Nephron (organoid): ENCODE data around the gene ARID5B.

Experiments
- H3K27ac Mint-ChIP-seq, 3 experiments: 2 replicates each; pipeline ENCODE4 v1.8.0; 2020; ENCODE audit warnings: mixed read lengths in 3 of 3, mild to moderate bottlenecking in 2 of 3, moderate library complexity in 1 of 3
- H3K27me3 Mint-ChIP-seq: 2 replicates; pipeline ENCODE4 v1.8.0; 2021; ENCODE audit warnings: low read depth, mild to moderate bottlenecking, moderate library complexity, mixed read lengths
- H3K36me3 Mint-ChIP-seq: 2 replicates; pipeline ENCODE4 v1.8.0; 2020; ENCODE audit warnings: low read depth, mixed read lengths
- H3K4me1 Mint-ChIP-seq: 2 replicates; pipeline ENCODE4 v1.8.0; 2020; ENCODE audit warnings: mixed read lengths
- H3K4me3 Mint-ChIP-seq, 3 experiments: 2 replicates each; pipeline ENCODE4 v1.8.0; 2020; ENCODE audit warnings: mild to moderate bottlenecking in 3 of 3, mixed read lengths in 3 of 3, moderate library complexity in 2 of 3
- H3K9me3 Mint-ChIP-seq: 2 replicates; pipeline ENCODE4 v1.8.0; 2020; ENCODE audit warnings: mixed read lengths
- CTCF ChIP-seq, 3 experiments: fragments of 200-600 bp; sonication (generic); IDR thresholded peaks; one replicate each; pipeline ENCODE4 v1.5.0; 2021; ENCODE audit warnings: antibody characterized with exemption in 3 of 3; ENCODE audit not compliant: unreplicated experiment in 3 of 3

The ARID5B gene

GRCh38 chr10:62130948-62131347 lies 229.4 kb downstream of the ARID5B start:
- Mint-ChIP-seq H3K36me3 (peaks cover 3% of the 10 kb centered on the region), H3K4me3 (no peak overlapping the region), H3K27me3 (no peaks in the 10 kb centered on the region), H3K27ac (no peak overlapping the region), H3K4me1 (no peaks in the 10 kb centered on the region), H3K9me3 (peaks cover 16% of the 10 kb centered on the region)
- TF ChIP-seq CTCF (IDR thresholded peaks at IDR 0.05; ENCODE audit: unreplicated experiment in 3 of 3): no peak

GRCh38 chr10:62131724-62132123 lies 230.2 kb downstream of the ARID5B start:
- peaks cover 15% of the 10 kb centered on the region for H3K9me3 Mint-ChIP-seq
- no peaks in the 10 kb centered on the region for H3K27me3 Mint-ChIP-seq
- TF ChIP-seq CTCF (IDR thresholded peaks at IDR 0.05; ENCODE audit: unreplicated experiment in 3 of 3): no peak
- no peak overlapping the region for H3K27ac Mint-ChIP-seq
- no peak overlapping the region for H3K4me3 Mint-ChIP-seq
- H3K36me3 Mint-ChIP-seq: peaks cover 3% of the 10 kb centered on the region
- H3K4me1 Mint-ChIP-seq: no peaks in the 10 kb centered on the region

- H3K4me3 Mint-ChIP-seq: no peak overlapping the region
- no peak overlapping the region for H3K27ac Mint-ChIP-seq
- H3K9me3 Mint-ChIP-seq: peaks cover 18% of the 10 kb centered on the region
- no peak for TF ChIP-seq CTCF (IDR thresholded peaks at IDR 0.05; ENCODE audit: unreplicated experiment in 3 of 3)
- peaks cover 3% of the 10 kb centered on the region for H3K36me3 Mint-ChIP-seq
- no peaks in the 10 kb centered on the region for H3K4me1 Mint-ChIP-seq
- no peaks in the 10 kb centered on the region for H3K27me3 Mint-ChIP-seq
Observed at GRCh38 chr10:62133618-62134017, 232.1 kb downstream of the ARID5B start.

GRCh38 chr10:62136931-62137330 lies 235.4 kb downstream of the ARID5B start:
- no peak for TF ChIP-seq CTCF (IDR thresholded peaks at IDR 0.05; ENCODE audit: unreplicated experiment in 3 of 3)
- H3K4me3 Mint-ChIP-seq: no peak overlapping the region
- no peaks in the 10 kb centered on the region for H3K36me3 Mint-ChIP-seq
- H3K27ac Mint-ChIP-seq: no peak overlapping the region
- H3K4me1 Mint-ChIP-seq: no peaks in the 10 kb centered on the region
- H3K9me3 Mint-ChIP-seq: peaks cover 16% of the 10 kb centered on the region
- peaks cover 4% of the 10 kb centered on the region for H3K27me3 Mint-ChIP-seq
